ENCODE data around the gene ERBB3. TPM values are rescaled to one million over a fixed set of nuclear protein-coding genes. Genes with fewer than 3 reads are reported as not detected.
A peak's percentile ranks its signal among the peaks of the same experiment; 100 is the strongest.

ERBB3 gene
- total and polyA plus RNA-seq, 2 of the 8 experiments (the other 6 are each of a cell fraction or from before 2014, with no cell fraction given): 33.9 to 52.4 TPM

DNA sequence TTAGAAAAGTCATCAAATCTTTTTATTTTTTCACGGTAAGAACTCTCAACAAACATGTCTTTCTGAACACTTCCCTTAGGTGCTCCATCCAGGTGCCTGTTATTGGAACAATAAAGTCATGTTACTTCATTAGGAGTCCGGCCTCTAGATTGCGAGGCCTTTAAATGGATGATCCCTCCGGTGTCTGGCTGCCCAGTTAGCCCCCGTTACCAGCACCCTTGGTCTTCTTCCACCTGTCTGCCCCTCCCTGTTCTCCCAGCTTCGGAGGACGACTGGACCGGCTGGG, 23.8 kb downstream of the ERBB3 start:
- Histone ChIP-seq H3K27ac (ENCODE audit: low read depth, low read length) (no peak overlapping the region), H3K56ac (replicated peaks; ENCODE audit: insufficient read length, low read depth, low read length) (peak overlapping the region; percentile 80), H3K4me2 (ENCODE audit: insufficient read depth in 1 of 2, low read depth in 2 of 2, low read length in 2 of 2) (peak overlapping the region; percentile 75 to 99), H3K4me3 (ENCODE audit: extremely low read depth in 1 of 4, insufficient read depth in 2 of 4, low read depth in 3 of 4, low read length in 4 of 4) (peak overlapping the region; percentile 50 to 95 (median 70)), H2BK20ac (ENCODE audit: low read length) (no peak overlapping the region), H4K20me1 (replicated peaks in 1 of 2; ENCODE audit: control insufficient read depth in 1 of 2, insufficient read depth in 2 of 2, low read length in 2 of 2) (peaks cover 4 to 5% of the 10 kb centered on the region in 2 experiments), H4K8ac (ENCODE audit: extremely low read depth, insufficient read depth, low read length) (peak overlapping the region; percentile 1; the same call in 1 of the 2 replicates), H3K23ac (ENCODE audit: insufficient read length) (no peak overlapping the region), H3K79me1 (ENCODE audit: low read depth, low read length) (0 out of 2 replicates have a peak, but pooled peaks cover 2% of the 10 kb centered on the region), H2AFZ (ENCODE audit: low read length) (no peak overlapping the region), H4K5ac (ENCODE audit: insufficient read length, low read depth, low read length) (peak overlapping the region; percentile 66), H2AK5ac (ENCODE audit: low read depth, low read length) (no peak overlapping the region), H3K14ac (ENCODE audit: insufficient read length) (no peak overlapping the region), H3K4ac (replicated peaks; ENCODE audit: insufficient read length, low read depth, low read length) (no peak overlapping the region), H3K23me2 (ENCODE audit: low read depth, low read length) (peaks cover 8% of the 10 kb centered on the region), H3K18ac (ENCODE audit: extremely low read depth, low read length) (no peak overlapping the region; the same call in 1 of the 2 replicates), H3K9me3 (ENCODE audit: insufficient read depth in 2 of 2, low read depth in 1 of 2, low read length in 1 of 2) (no peaks in the 10 kb centered on the region), H3K9ac (replicated peaks in 1 of 4; ENCODE audit: extremely low read depth in 1 of 4, low read depth in 3 of 4, low read length in 3 of 4) (peak overlapping the region in 3 of 4 experiments; percentile 1 to 66 (median 58); a peak in 5 of 7 replicates), H3K27me3 (replicated peaks in 1 of 4; ENCODE audit: control insufficient read depth in 3 of 4, extremely low read depth in 1 of 4, insufficient read depth in 3 of 4, low read length in 3 of 4) (no peaks in the 10 kb centered on the region), H3K79me2 (ENCODE audit: control insufficient read depth in 1 of 2, insufficient read depth in 2 of 2, low read length in 2 of 2) (peaks cover 21 to 31% of the 10 kb centered on the region in 2 experiments), H2BK120ac (replicated peaks; ENCODE audit: low read depth, low read length) (no peak overlapping the region), H2BK5ac (ENCODE audit: low read depth, low read length) (no peak overlapping the region), H3K36me3 (ENCODE audit: control insufficient read depth in 2 of 4, insufficient read depth in 4 of 4, low read length in 3 of 4) (peaks cover 24 to 58% (median 45%) of the 10 kb centered on the region in 4 experiments), H2BK12ac (ENCODE audit: low read depth, low read length) (no peak overlapping the region), H4K91ac (replicated peaks; ENCODE audit: insufficient read length, low read length) (peak overlapping the region; percentile 22), H3K4me1 (replicated peaks in 1 of 4; ENCODE audit: control insufficient read depth in 3 of 4, insufficient read depth in 4 of 4, low read length in 3 of 4) (peaks cover 0 to 9% (median 3%) of the 10 kb centered on the region in 4 experiments; a peak in 5 of 7 replicates), H2BK15ac (ENCODE audit: low read length) (no peak overlapping the region)
- DNase-seq (ENCODE audit: low read depth in 1 of 2, low spot score in 2 of 2): no peak
- 27% methylated on average over 8 of the region's 8 CpGs; no CpG with 5 or more reads in 1 of the 2 experiments for WGBS, 2 experiments (ENCODE audit: extremely low coverage in 1 of 2, insufficient coverage in 1 of 2, insufficient read length in 1 of 2, insufficient replicate concordance in 2 of 2, low coverage in 1 of 2, low lambda C conversion rate in 2 of 2, missing lambda C conversion rate in 1 of 2)
- POLR2A ChIA-PET (ENCODE audit: partially characterized antibody): interaction anchor here (0.7 to 11.1 kb wide), 40 partner anchors 8 to 1126 kb away, joined by 3 to 267 read pairs (median 5); partner anchors contain the start of genes CD63, CNPY2, DNAJC14 and ERBB3
- CTCF ChIA-PET (ENCODE audit: partially characterized antibody): interaction anchor here (0.6 to 7.2 kb wide), 9 partner anchors 13 to 85 kb away, joined by 3 to 34 read pairs (median 9); partner anchors contain the start of genes ERBB3, SMARCC2 and ZC3H10
- FAIRE-seq: no peak
- TF ChIP-seq BACH1 (IDR thresholded peaks at IDR 0.05; ENCODE audit: low read length): no peak
- TF ChIP-seq TAF1 (IDR thresholded peaks at IDR 0.05; ENCODE audit: low read depth, low read length): no peak
- no peak for TF ChIP-seq SP2 (IDR thresholded peaks at IDR 0.05; ENCODE audit: low read length)
- peak; percentile 43 for TF ChIP-seq KDM4A (IDR thresholded peaks at IDR 0.05; ENCODE audit: low read depth, low read length, severe bottlenecking)
- no peak for TF ChIP-seq RFX5 (IDR thresholded peaks at IDR 0.05; ENCODE audit: borderline replicate concordance, low read depth, low read length)
- no peak for TF ChIP-seq SP1 (IDR thresholded peaks at IDR 0.05; ENCODE audit: low read depth, low read length)
- no peak for TF ChIP-seq BRCA1 (IDR thresholded peaks at IDR 0.05; ENCODE audit: low read depth, low read length)
- TF ChIP-seq SRF (IDR thresholded peaks at IDR 0.05; ENCODE audit: low read depth, low read length): no peak
- TF ChIP-seq RNF2 (IDR thresholded peaks at IDR 0.05; ENCODE audit: borderline replicate concordance, low read depth, low read length, missing control alignments, poor library complexity, severe bottlenecking): no peak
- TF ChIP-seq CEBPB (IDR thresholded peaks at IDR 0.05; ENCODE audit: low read depth, low read length): no peak
- TF ChIP-seq CHD1 (IDR thresholded peaks at IDR 0.05; ENCODE audit: low read depth, low read length): no peak
- TF ChIP-seq SAP30 (IDR thresholded peaks at IDR 0.05; ENCODE audit: insufficient read depth, insufficient replicate concordance, low read length): no peak
- no peak for TF ChIP-seq TCF12 (IDR thresholded peaks at IDR 0.05; ENCODE audit: low read depth, low read length)
- TF ChIP-seq SIN3A (conservative IDR thresholded peaks at IDR 0.05 in 1 of 2, IDR thresholded peaks at IDR 0.05 in 1 of 2; ENCODE audit: low read depth in 1 of 2, low read length in 2 of 2): 0 out of 4 replicates have a peak, but pooled peaks of 1 of the 2 experiments have one; percentile 32

All from H1 (cell line).